Measurements from ENCODE around the gene RAB6C.
"Not testable (repeated sequence)": the region's sequence is repeated elsewhere in the genome, so short reads cannot be mapped to it uniquely, and the experiment has no call there.

Gene RAB6C

DNA sequence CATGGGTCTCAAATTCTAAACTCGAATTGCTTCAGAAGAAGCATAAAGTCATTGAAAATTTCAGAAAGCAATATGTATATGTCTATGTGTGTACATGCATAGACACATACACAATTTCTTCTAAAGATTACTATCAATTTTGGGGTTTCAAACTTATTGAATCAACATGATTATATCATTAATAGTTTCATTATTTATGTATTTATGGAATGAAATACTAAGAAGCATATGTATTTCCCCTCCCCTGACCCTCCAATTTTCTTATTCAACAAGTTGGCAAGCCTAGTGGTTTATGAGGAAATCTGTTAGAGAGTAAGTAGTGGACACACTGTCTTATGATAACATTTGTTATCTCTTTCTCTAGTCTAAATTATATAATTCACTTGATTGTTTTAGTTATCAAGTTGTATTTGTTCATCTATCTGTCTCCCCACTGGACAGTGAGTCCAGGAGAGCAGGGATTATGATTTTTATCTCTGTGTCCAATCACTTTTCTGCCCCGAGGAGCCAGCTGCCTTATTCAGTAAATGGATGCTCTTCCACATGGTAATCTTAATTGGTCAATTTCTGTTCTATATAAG, 17.3 kb downstream of the RAB6C start:
- DNase-seq: not testable (repeated sequence)

DNA sequence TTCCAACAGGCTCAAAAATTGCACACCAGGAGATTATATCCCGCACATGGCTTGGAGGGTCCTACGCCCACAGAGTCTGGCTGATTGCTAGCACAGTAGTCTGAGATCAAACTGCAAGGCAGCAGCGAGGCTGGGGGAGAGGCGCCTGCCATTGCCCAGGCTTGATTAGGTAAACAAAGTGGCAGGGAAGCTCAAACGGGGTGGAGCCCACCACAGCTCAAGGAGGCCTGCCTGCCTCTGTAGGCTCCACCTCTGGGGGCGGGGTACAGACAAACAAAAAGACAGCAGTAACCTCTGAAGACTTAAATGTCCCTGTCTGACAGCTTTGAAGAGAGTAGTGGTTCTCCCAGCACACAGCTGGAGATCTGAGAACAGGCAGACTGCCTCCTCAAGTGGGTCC, 19.3 kb downstream of the RAB6C start:
- DNase-seq: not testable (repeated sequence)

DNA sequence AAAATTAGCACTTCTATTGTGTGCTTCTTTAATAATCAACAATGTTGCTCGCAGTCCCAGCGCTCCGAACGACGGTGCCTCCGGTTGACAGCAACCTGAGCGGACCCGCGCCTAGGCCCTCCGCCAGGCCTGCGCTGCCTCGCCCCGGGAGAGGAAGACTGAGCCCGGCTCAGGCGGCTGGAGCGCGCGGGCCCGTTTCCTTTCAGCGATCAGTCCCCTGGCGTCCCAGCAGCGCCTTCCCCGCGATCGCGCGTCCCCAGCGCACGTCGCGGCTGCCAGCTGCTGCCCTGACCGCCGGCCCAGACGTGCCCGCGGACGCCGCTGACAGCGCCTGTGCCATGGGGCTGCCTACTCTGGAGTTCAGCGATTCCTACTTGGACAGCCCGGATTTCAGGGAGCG, 26.4 kb downstream of the RAB6C start:
- DNase-seq: not testable (repeated sequence)

DNA sequence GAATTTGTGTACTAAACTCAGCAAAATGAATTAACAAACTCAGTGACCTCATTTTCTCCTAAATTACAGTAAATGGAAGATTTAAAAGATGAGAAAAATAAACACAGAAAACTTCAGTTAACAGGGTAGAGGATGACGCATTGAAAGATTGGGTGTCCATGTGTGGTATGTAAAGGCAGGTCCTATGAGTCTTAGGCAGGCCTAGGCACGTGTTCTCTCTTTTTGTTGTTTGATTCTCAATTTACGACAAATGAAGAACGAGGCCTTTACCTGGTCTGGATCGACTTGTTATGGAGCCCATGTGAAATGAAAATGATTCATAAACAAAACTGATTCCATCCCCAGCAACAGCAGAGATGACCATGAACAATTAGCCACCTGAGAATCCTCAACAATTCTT, 37.2 kb downstream of the RAB6C start:
- DNase-seq: not testable (repeated sequence)

DNA sequence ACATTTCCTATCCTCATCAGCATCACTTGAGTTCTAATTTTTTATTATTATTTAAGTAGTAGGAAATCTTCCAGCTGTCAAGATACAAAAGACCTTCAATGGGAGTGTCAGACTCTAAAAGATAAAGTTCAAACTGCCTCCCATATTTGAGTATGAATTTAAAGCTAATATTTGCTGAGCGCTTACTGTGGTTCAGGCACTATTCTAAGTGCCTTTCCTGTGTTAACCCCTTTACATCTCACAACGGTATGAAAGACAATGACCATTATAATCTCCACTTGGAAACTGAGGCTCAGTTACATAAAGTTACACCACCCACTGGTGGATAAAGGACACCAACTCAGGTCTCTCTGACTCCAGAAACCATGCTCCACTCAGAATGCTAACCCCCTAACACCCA, 39.9 kb downstream of the RAB6C start:
- no peak for DNase-seq

DNA sequence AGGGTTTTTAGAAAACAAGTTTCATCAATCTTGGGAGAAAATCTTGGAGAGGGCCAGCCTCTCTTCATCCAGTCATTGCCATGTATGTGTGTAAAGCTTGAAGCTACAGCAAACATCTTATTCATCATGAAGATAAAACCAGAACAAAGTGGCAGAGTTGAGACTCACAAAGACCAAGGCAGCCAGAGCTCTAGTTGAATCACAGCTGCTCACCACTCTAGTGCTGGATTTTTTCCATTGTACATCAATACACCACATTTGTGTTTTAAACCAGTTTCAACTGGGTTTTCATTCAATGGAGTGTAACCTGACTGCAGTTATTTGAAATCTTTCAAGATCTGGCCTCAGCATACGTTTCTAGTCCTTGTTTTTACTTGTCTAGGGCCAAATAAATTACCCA, 40.6 kb downstream of the RAB6C start:
- DNase-seq: not testable (repeated sequence)

DNA sequence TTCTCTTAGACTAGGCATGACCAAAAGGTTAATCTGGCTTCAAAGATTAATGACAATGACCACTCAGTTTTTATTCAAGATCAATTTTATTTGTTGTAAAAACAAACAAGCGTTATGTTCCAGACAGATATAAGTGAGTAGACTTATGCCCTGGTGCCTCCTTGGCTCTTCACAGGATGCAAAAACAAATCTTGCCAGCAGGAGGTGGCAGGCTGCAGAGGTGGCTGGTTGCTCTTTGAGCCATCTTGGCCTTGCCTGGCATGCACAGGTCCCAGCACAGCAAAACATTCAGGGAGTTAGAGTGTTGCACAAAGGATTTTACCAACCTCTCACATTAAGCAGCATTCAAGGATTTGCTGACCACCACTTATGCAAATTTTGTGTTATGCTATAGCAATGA, 46.5 kb downstream of the RAB6C start:
- not testable (repeated sequence) for DNase-seq
